ENCODE measurements around the gene LYRM2.

LYRM2 gene

DNA sequence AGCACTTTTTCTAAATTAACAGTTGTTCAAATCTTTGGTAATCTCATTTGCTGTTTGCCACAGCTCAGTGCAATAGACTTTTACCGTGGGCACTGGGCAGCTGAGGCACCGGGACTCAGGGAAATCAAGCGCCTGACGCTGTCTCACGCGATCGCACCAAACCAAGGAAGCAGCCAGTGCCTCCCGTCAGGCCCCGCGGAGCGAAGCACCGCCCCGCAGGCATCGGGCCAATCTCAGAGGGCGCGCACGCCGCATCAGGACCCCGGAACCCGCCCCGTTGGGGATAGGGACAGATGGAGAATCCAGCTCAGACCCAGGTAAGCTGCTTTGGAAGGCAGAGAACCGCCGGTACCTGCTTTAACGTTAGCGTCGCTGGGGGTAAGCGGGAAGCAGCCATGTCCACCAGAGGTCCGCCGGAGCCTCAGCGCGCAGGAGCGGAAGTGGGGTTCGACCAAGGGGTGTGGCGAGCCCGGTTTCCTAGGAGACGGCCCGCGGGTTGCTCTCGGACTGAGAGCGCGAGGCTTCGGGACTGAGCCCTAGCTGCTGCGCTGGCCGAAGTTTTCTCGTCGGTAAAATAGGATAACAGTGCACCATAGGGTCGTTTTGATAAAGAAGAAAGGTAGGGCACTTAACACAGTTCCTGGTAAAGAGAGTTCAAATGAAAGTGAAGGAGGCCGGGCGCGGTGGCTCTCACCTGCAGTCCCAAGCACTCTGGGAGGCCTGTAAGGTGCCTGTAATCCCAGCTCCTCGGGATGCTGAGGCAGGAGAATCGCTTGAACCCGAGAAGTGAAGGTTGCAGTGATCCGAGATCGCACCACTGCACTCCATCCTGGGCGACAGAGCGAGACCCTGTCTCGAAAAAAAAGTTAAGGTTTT lies at the start of gene LYRM2:
Gene LYRM2 (minus strand): TSS at position 428 of the 876 bp plus-strand sequence. CDS start 31 bp downstream, at position 397.
- peak within 1 kb of the TSS; percentile 96 for H3K4me3 Mint-ChIP-seq
- H3K36me3 Mint-ChIP-seq, result peaks cover 60% of the 10 kb centered on the region
- H3K4me1 Mint-ChIP-seq, result peaks cover 23% of the 10 kb centered on the region
- peak within 1 kb of the TSS; percentile 99 for H3K27ac Mint-ChIP-seq
- peak; percentile 88 to 97 for DNase-seq (ENCODE audit: low spot score in 2 of 2)
- no peaks in the 10 kb centered on the region for H3K9me3 Mint-ChIP-seq
- ATAC-seq, result peak; percentile 98

GRCh38 chr6:89688328-89688727 lies 49.8 kb upstream of the LYRM2 start:
- Mint-ChIP-seq H3K36me3 (peaks cover 98% of the 10 kb centered on the region), H3K27ac (no peak overlapping the region), H3K4me3 (no peak overlapping the region), H3K4me1 (no peaks in the 10 kb centered on the region), H3K9me3 (no peaks in the 10 kb centered on the region)
- no peak for ATAC-seq
- no peak for DNase-seq (ENCODE audit: low spot score in 2 of 2)

DNA sequence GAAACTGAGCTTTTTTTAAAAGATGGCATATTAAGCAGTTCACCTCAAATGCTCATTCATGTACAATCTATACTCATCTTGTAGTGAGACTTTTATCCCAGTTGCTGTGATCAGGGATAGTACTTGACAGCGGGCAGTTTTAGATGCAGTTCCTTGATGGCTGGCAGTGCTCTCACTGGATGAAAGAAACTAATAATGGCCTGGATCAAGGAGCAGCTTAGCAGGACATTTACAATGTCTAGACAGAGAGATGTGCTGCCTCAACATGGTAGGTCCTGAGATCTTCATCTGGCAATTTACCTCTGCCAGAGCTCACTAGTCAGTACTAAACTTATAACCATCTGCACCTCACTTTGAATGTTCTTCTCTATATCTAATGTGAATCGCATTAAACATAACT lies 46.8 kb upstream of the LYRM2 start:
- H3K36me3 Mint-ChIP-seq, result peaks cover 100% of the 10 kb centered on the region
- no peaks in the 10 kb centered on the region for H3K9me3 Mint-ChIP-seq
- peak overlapping the region; percentile 67 for H3K27ac Mint-ChIP-seq
- H3K4me1 Mint-ChIP-seq, result no peaks in the 10 kb centered on the region
- DNase-seq (ENCODE audit: low spot score in 2 of 2), result no peak
- no peak overlapping the region for H3K4me3 Mint-ChIP-seq
- ATAC-seq, result no peak

- H3K36me3 Mint-ChIP-seq, result peaks cover 100% of the 10 kb centered on the region
- H3K4me1 Mint-ChIP-seq, result no peaks in the 10 kb centered on the region
- H3K27ac Mint-ChIP-seq, result no peak overlapping the region
- H3K4me3 Mint-ChIP-seq, result no peak overlapping the region
- DNase-seq (ENCODE audit: low spot score in 2 of 2), result no peak
- no peak for ATAC-seq
- no peaks in the 10 kb centered on the region for H3K9me3 Mint-ChIP-seq
Observed at GRCh38 chr6:89682991-89683390, 44.4 kb upstream of the LYRM2 start.

DNA sequence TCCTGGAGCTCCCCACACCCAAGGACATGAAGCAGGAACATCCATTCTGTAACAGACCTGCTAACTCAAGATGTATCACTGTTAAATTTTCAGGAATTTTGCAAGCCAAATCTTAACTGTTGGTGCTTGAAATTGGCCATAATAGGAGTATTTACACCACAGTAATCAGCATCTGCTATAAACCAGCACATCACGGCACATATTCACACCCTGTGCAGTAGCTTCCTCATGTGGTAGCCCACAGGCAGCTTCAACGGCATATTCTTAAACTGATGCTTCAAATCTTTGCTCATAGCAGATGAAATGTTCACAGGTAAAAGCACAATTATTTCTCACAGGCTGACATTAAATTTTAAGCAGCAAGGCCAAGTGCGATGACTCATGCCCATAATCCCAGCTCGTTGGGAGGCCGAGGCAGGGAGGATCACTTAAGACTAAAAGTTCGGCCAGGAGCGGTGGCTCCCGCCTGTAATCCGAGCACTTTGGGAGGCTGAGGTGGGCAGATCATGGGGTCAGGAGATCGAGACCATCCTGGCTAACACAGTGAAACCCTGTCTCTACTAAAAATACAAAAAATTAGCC lies 43.5 kb upstream of the LYRM2 start:
- no peak for DNase-seq (ENCODE audit: low spot score in 2 of 2)
- H3K36me3 Mint-ChIP-seq, result peaks cover 100% of the 10 kb centered on the region
- H3K4me1 Mint-ChIP-seq, result no peaks in the 10 kb centered on the region
- no peak for ATAC-seq
- no peaks in the 10 kb centered on the region for H3K9me3 Mint-ChIP-seq
- H3K27ac Mint-ChIP-seq, result no peak overlapping the region
- no peak overlapping the region for H3K4me3 Mint-ChIP-seq

GRCh38 chr6:89680551-89680950 lies 42.0 kb upstream of the LYRM2 start:
- Mint-ChIP-seq H3K36me3 (peaks cover 100% of the 10 kb centered on the region), H3K4me3 (no peak overlapping the region), H3K27ac (no peak overlapping the region), H3K4me1 (no peaks in the 10 kb centered on the region), H3K9me3 (no peaks in the 10 kb centered on the region)
- no peak for ATAC-seq
- no peak for DNase-seq (ENCODE audit: low spot score in 2 of 2)

- H3K27ac Mint-ChIP-seq, result peak overlapping the region; percentile 48
Observed at GRCh38 chr6:89680150-89680549, 41.6 kb upstream of the LYRM2 start.

DNA sequence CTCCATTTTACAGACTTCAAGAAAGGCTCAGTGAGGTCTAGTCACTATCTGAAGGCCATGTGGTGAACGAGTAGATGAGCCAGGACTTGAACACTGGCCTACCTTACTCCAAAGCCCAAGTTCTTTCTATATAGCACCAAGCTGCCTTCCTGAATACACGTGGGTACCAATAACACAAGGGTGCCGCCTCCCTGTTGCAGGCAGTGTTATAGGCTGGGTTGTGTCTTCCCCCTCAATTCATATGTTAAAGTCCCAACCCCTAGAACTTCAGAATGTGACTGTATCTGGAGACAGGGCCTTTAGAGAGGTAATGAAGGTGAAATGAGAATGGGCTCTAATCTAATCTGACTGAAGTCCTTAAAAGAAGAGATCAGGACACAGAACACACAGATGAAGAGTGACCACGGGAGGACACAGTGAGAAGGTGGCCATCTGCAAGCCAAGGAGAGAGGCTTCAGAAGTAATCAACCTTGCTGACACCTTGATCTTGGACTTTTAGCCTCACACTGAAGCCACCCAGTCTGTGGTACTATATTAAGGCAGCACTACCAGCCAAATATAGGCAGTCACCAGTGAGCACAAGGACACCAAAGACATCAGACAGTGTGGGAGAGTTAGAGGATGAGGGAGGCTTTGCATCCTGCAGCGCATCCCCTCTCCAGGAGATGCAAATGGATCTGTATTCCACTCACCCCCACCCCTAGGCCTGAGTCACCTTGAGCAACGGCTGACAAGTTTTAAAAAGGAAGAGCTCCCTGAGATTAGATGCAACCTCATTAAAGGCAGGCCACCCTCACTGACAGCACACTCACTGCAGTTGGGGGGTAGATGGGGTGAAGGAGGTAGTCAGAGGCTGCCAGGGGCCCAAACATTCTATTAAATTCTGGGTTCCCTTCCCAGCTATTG lies 40.9 kb upstream of the LYRM2 start:
- DNase-seq (ENCODE audit: low spot score in 2 of 2), result no peak
- Mint-ChIP-seq H3K4me3 (no peak overlapping the region), H3K4me1 (no peaks in the 10 kb centered on the region), H3K36me3 (peaks cover 100% of the 10 kb centered on the region), H3K27ac (peak overlapping the region; percentile 48), H3K9me3 (no peaks in the 10 kb centered on the region)
- ATAC-seq, result no peak

More at GRCh38 chr6:89680150-89680549, 41.6 kb upstream of the LYRM2 start:
- H3K36me3 Mint-ChIP-seq, result peaks cover 100% of the 10 kb centered on the region
- no peak overlapping the region for H3K4me3 Mint-ChIP-seq
- ATAC-seq, result no peak
- H3K4me1 Mint-ChIP-seq, result no peaks in the 10 kb centered on the region
- no peaks in the 10 kb centered on the region for H3K9me3 Mint-ChIP-seq
- no peak for DNase-seq (ENCODE audit: low spot score in 2 of 2)

DNA sequence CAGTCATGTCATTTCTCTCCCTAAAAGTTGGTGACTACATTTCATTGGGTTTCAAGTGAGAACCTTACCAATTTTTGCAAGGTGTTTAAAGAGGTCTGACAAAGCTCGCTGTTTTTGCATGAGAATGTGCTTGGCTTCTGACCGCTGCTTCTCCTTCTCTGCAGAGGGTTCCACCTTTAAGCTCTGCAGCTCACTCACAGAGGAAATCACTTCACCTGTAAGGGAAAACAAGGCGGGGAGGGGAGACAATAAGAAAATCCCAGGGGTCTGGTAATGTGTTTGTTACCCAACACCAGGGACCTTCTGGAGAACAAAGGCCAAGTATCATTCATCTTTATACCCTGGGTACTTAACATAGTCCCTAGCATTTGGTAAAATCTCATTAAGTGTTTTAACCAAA lies 40.0 kb upstream of the LYRM2 start:
- no peak overlapping the region for H3K27ac Mint-ChIP-seq
- H3K36me3 Mint-ChIP-seq, result peaks cover 97% of the 10 kb centered on the region
- H3K4me3 Mint-ChIP-seq, result no peak overlapping the region
- no peak for DNase-seq (ENCODE audit: low spot score in 2 of 2)
- no peaks in the 10 kb centered on the region for H3K4me1 Mint-ChIP-seq
- ATAC-seq, result no peak
- no peaks in the 10 kb centered on the region for H3K9me3 Mint-ChIP-seq

DNA sequence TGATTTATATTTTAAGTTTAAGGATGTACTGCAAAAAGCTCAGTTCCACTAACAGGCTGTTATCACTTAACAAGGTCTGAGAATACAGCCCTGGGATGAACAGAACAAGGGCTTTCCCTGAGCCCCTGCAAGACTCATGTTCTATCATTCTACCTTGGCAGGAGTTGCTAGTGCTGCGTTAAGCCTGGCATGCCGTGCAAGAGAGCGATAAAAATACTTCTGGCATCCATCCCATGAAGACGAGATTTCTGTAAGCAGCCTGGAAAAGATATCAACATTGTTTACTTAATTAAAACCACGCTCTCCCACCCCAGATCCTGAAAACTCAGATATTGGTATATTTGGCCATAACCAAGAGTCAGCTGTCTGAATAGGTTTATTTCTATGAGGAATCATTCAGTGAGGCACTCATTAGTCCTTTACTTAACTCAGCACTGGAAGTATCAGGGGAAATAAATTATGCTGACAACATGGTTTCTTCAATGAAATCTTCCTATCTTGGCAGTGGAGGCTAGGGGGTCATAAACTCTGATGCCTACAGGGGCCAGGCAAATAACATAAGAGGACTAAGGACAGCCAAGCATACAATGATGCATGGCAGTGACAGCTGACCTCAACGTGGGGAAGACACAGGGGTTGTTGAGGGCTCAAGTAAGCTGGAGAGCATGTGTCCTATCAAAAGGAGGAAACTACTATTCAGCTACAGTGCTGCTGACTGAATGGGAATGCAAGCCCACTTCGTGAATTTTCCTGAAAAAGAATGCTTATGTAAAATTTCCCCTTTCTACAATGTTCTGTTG lies 37.6 kb upstream of the LYRM2 start:
- ATAC-seq (no peak), DNase-seq (ENCODE audit: low spot score in 2 of 2) (no peak)
- Mint-ChIP-seq H3K27ac (no peak overlapping the region), H3K36me3 (peaks cover 97% of the 10 kb centered on the region), H3K9me3 (no peaks in the 10 kb centered on the region), H3K4me1 (no peaks in the 10 kb centered on the region), H3K4me3 (no peak overlapping the region)

GRCh38 chr6:89670935-89671565 lies 32.5 kb upstream of the LYRM2 start:
- Mint-ChIP-seq H3K4me3 (no peak overlapping the region), H3K9me3 (no peaks in the 10 kb centered on the region), H3K36me3 (peaks cover 95% of the 10 kb centered on the region)

DNA sequence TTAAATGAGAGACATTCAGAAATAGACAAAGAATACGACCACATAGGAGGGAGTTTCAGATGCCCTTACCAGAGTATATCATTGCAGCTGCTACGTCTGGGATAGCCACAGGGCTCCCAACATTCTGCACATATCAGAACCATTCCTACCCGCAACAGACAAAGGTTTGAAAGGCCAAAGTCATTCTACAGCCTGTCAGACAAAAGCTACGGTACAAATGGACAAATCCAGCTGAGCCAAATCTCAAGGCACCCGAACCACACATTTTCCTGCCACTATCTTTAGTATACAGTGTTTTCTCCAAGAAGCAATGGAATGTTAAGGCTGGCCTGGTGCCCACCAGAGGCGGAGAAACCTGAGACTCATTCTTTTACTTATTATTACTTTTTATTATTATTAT lies 30.5 kb upstream of the LYRM2 start:
- Mint-ChIP-seq H3K36me3 (peaks cover 95% of the 10 kb centered on the region), H3K27ac (no peak overlapping the region), H3K4me3 (no peak overlapping the region), H3K9me3 (no peaks in the 10 kb centered on the region), H3K4me1 (no peaks in the 10 kb centered on the region)
- DNase-seq (ENCODE audit: low spot score in 2 of 2), result no peak
- ATAC-seq, result no peak

More at GRCh38 chr6:89670935-89671565, 32.5 kb upstream of the LYRM2 start:
- Mint-ChIP-seq H3K4me1 (no peaks in the 10 kb centered on the region), H3K27ac (no peak overlapping the region)
- no peak for DNase-seq (ENCODE audit: low spot score in 2 of 2)
- ATAC-seq, result no peak

DNA sequence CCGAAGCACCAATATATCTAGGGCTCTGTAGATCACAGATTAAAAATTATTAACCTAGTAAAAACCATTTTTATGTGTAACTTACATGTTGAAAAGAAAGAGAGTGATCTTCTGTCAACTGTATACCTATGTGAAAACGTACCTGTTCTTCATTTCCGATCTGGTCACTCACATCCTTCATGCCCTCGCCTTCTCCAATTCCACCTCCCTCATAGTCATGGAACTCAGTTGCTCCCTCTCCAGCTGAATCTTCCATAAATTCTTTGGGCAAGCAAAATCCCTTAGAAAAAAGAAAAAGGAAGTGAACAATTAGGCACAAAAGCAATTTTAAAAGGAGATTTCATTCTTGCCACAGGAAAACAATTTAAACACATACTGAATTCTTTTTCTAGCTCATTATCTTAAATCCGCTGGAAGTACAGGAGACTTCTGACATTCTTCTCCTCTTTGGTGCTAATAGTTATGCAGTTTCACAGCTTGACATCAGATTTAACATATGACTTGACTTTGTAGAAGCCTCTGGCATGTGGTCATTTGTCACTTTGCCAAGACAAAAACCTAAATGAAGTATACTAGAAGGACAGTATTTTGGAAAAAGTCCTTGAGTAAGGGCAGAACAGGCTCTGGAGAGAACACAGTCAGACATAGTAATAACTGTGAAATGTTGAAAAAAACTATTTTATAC lies 29.5 kb upstream of the LYRM2 start:
- no peak for DNase-seq (ENCODE audit: low spot score in 2 of 2)
- Mint-ChIP-seq H3K9me3 (no peaks in the 10 kb centered on the region), H3K4me3 (no peak overlapping the region), H3K27ac (no peak overlapping the region), H3K4me1 (no peaks in the 10 kb centered on the region), H3K36me3 (peaks cover 98% of the 10 kb centered on the region)
- ATAC-seq, result no peak

All from stimulated activated effector memory CD8-positive, alpha-beta T cell treated with anti-CD3 and anti-CD28 coated beads, Interleukin-12 subunit alpha, Interleukin-12 subunit beta, amount 100 ng/mL, for 72 hours (primary cell).